PC-9 (cell line): ENCODE data around the gene KRTAP10-12.

ENCODE experiments used
- CTCF ChIP-seq: fragments of 200-600 bp; sonication (generic); conservative IDR thresholded peaks from 2 replicates; pipeline ENCODE4 v1.6.1; 2017; ENCODE audit warnings: mixed run types, antibody characterized with exemption, mild to moderate bottlenecking, moderate library complexity
- EZH2 ChIP-seq: fragments of 200-600 bp; sonication (generic); IDR thresholded peaks from 2 replicates; pipeline ENCODE4 v1.8.0; 2017; ENCODE audit warnings: antibody characterized with exemption, low read depth

- no peak for TF ChIP-seq CTCF
- no peak for TF ChIP-seq EZH2
Observed at GRCh38 chr21:44666401-44667320, 30.3 kb upstream of the KRTAP10-12 start, which contains the start of gene KRTAP12-2.
